OCI-LY7 (cell line): ENCODE measurements around the gene ALPL. TPM values are rescaled to one million over a fixed set of nuclear protein-coding genes. Genes with fewer than 3 reads are reported as not detected.

Source experiments
- BruUV-seq: library from RNA; stranded (reverse); fragments of 400-500 nt; replicated peaks from 2 replicates; lab custom pipeline; 2021; lab: Mats Ljungman, UMichigan
- CTCF ChIA-PET: fragments of 300-600 bp; sonication (Branson Sonifier 250); formaldehyde crosslinking; loops from one replicate; lab custom pipeline; 2022; ENCODE audit warnings: antibody characterized with exemption; ENCODE audit not compliant: unreplicated experiment; lab: Charles Lee
- POLR2A ChIA-PET: fragments of 300-600 bp; sonication (Branson Sonifier 250); formaldehyde crosslinking; loops from one replicate; lab custom pipeline; 2022; ENCODE audit warnings: antibody characterized with exemption; lab: Charles Lee
- DNase-seq: peaks from one replicate; pipeline ENCODE4 v3.0.0-alpha.2; 2015; ENCODE audit warnings: low spot score
- H2AFZ ChIP-seq: fragments of 200-600 bp; sonication (generic), shearing (Covaris generic); 2 replicates; pipeline ENCODE4 v1.6.1; 2014; ENCODE audit warnings: mild to moderate bottlenecking, antibody characterized with exemption, low read length, moderate library complexity
- H3K27ac ChIP-seq: fragments of 200-600 bp; sonication (generic); 2 replicates; pipeline ENCODE4 v1.5.1; 2014; ENCODE audit warnings: mixed run types, low read depth, mild to moderate bottlenecking, moderate library complexity, low read length, inconsistent platforms; ENCODE audit not compliant: poor library complexity, severe bottlenecking
- H3K36me3 ChIP-seq: fragments of 200-600 bp; sonication (generic); 2 replicates; pipeline ENCODE4 v1.6.1; 2014; ENCODE audit warnings: mild to moderate bottlenecking, antibody characterized with exemption, low read length, moderate library complexity, mixed read lengths; ENCODE audit not compliant: insufficient read depth
- H3K4me1 ChIP-seq: fragments of 200-600 bp; sonication (generic); 2 replicates; pipeline ENCODE4 v1.5.1; 2014; ENCODE audit warnings: mild to moderate bottlenecking, low read length; ENCODE audit not compliant: insufficient read depth, poor library complexity, severe bottlenecking
- H3K4me2 ChIP-seq: fragments of 200-600 bp; sonication (generic); 2 replicates; pipeline ENCODE4 v1.6.1; 2014; ENCODE audit warnings: mild to moderate bottlenecking, low read length
- H3K4me3 ChIP-seq: fragments of 200-600 bp; sonication (generic); 2 replicates; pipeline ENCODE4 v1.5.1; 2014; ENCODE audit warnings: mild to moderate bottlenecking, low read depth, low read length; ENCODE audit not compliant: poor library complexity, severe bottlenecking
- H3K79me2 ChIP-seq: fragments of 200-600 bp; sonication (generic); 2 replicates; pipeline ENCODE4 v1.6.1; 2016; ENCODE audit warnings: low read depth, mild to moderate bottlenecking, low read length, moderate library complexity, mixed read lengths; ENCODE audit not compliant: insufficient read depth
- H3K9me2 ChIP-seq: fragments of 200-600 bp; sonication (generic); 2 replicates; pipeline ENCODE4 v1.6.1; 2016; ENCODE audit warnings: mild to moderate bottlenecking, low read length, mixed read lengths; ENCODE audit not compliant: insufficient read depth
- H3K9me3 ChIP-seq: fragments of 200-600 bp; sonication (generic); 2 replicates; pipeline ENCODE4 v1.6.1; 2014; ENCODE audit warnings: mild to moderate bottlenecking, mixed run types, low read length, mixed read lengths
- H4K20me1 ChIP-seq: fragments of 200-600 bp; sonication (generic); 2 replicates; pipeline ENCODE4 v1.6.1; 2014; ENCODE audit warnings: mild to moderate bottlenecking, antibody characterized with exemption, low read length, moderate library complexity, mixed read lengths; ENCODE audit not compliant: insufficient read depth
- EZH2phosphoT487 ChIP-seq: fragments of 200-600 bp; sonication (generic); IDR thresholded peaks from 2 replicates; pipeline ENCODE4 v1.6.1; 2018; ENCODE audit warnings: low read depth, borderline replicate concordance, mild to moderate bottlenecking, mixed run types, antibody characterized with exemption, low read length, moderate library complexity, mixed read lengths
- intact Hi-C: fragments of 100-400 bp; cut with micrococcal nuclease; formaldehyde crosslinking; loops from one replicate; pipeline ENCODE4 v1.10.0; 2022; ENCODE audit not compliant: unreplicated experiment
- total RNA-seq, 2 experiments: library from RNA; depleted of rRNA in 1 of 2; stranded (reverse); fragments of >200 nt in 1 of 2; shearing (Covaris generic) in 1 of 2; gene quantifications; 2 replicates each; pipeline ENCODE4 v1.2.3, GENCODE V29; 2014 to 2022
- TF ChIP-seq, protein P1 (sequence below): fragments of 200-600 bp; sonication (generic); conservative IDR thresholded peaks from 2 replicates; pipeline ENCODE4 v1.5.1; 2014; ENCODE audit warnings: mild to moderate bottlenecking, antibody characterized with exemption, low read length, moderate library complexity, mixed read lengths

ALPL gene
- total RNA-seq, 2 experiments from 2014 or later: not detected

DNA sequence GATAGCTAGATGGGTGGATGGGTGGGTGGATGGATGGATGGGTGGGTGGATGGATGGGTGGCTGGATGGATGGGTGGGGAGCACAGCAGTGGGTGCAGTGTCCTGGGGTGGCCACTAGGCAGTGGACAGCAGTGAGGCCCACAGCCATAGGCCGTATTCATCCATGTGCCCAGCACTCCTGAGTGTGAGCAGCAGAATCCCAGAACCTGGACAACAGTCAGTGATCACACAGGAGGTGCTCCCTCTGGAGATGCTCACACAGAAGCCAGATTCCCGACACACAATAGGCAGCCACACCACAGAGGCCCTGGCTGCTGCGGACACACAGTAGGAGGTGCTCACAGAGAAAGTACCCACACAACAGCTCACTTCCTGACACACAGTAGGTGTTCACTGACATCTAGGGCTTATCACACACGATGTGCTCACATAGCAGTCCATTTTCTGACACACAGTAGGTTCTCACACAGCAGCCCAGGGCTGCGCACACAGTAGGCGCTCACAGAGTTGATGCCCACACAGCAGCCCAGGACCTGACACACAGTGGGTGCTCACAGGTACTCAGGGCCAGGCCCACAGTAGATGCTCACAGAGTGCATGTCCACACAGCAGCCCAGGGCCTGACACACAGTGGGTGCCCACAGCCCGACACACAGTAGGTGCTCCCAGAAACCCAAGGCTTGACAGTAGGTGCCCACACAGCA, 95.9 kb downstream of the ALPL start:
- Histone ChIP-seq H3K27ac (no peak overlapping the region), H3K4me2 (no peak overlapping the region), H4K20me1 (no peaks in the 10 kb centered on the region), H3K36me3 (no peaks in the 10 kb centered on the region), H3K9me2 (no peaks in the 10 kb centered on the region), H2AFZ (no peak overlapping the region), H3K4me3 (no peak overlapping the region), H3K79me2 (no peaks in the 10 kb centered on the region), H3K9me3 (no peaks in the 10 kb centered on the region), H3K4me1 (peaks cover 6% of the 10 kb centered on the region)
- TF ChIP-seq, protein P1, sequence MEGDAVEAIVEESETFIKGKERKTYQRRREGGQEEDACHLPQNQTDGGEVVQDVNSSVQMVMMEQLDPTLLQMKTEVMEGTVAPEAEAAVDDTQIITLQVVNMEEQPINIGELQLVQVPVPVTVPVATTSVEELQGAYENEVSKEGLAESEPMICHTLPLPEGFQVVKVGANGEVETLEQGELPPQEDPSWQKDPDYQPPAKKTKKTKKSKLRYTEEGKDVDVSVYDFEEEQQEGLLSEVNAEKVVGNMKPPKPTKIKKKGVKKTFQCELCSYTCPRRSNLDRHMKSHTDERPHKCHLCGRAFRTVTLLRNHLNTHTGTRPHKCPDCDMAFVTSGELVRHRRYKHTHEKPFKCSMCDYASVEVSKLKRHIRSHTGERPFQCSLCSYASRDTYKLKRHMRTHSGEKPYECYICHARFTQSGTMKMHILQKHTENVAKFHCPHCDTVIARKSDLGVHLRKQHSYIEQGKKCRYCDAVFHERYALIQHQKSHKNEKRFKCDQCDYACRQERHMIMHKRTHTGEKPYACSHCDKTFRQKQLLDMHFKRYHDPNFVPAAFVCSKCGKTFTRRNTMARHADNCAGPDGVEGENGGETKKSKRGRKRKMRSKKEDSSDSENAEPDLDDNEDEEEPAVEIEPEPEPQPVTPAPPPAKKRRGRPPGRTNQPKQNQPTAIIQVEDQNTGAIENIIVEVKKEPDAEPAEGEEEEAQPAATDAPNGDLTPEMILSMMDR: no peak
- no peak for TF ChIP-seq EZH2phosphoT487
- intact Hi-C loops: no loop called here
- POLR2A ChIA-PET: no interaction called here
- no TSS peak for BruUV-seq
- CTCF ChIA-PET: no interaction called here
- DNase-seq: no peak

DNA sequence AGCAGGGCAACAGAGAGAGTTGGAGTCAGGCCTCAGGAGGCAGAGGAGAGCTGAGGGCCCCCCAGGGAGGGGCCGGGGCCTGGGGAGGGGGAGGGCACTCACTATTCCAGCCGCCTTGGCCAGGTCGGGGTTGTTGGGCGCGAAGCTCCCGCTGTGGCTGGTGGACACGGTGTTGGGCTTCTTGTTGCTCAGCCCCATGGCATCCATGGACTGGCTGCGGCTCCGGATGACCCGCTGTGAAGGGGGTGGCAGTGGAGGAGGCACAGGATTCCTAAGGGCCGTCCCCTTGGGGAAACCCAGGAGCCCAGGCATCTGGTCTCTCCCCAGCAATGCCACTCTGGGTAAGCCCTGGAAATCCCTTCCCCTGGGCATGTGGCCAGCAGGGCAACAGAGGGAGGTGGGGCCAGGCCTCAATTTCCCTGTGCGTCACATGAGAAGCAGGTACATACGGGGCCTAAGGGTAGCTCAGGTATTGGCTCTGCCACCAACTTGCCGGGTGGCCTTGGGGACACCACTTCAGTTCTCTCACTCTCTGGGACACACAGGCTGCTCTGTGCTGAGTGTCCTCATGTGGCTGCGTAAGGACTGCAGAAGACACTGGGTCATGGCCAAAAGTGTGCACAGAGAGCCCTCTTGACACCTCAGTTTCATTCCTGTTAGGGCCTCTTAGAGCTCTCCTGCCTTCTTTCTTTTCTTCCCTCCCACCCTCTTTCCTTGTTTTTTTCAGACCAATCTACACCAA, 96.9 kb downstream of the ALPL start:
- ChIA-PET POLR2A (no interaction called here), CTCF (no interaction called here)

More for the DNA sequence above, 96.9 kb downstream of the ALPL start:
- Histone ChIP-seq H3K9me2 (no peaks in the 10 kb centered on the region), H3K4me2 (no peak overlapping the region), H3K79me2 (no peaks in the 10 kb centered on the region), H3K4me3 (no peak overlapping the region), H3K27ac (no peak overlapping the region), H3K36me3 (no peaks in the 10 kb centered on the region), H4K20me1 (no peaks in the 10 kb centered on the region), H3K4me1 (peaks cover 6% of the 10 kb centered on the region), H2AFZ (no peak overlapping the region), H3K9me3 (no peaks in the 10 kb centered on the region)
- TF ChIP-seq, protein P1: no peak
- no peak for TF ChIP-seq EZH2phosphoT487
- intact Hi-C loops: no loop called here
- DNase-seq: no peak
- no TSS peak for BruUV-seq
